GM18517 (cell line): Measurements from ENCODE around the gene TOMM6.

Experiments used
- ATAC-seq: cut with Tn5 transposase; IDR thresholded peaks from one replicate; pipeline ENCODE4 v1.9.1; 2021; ENCODE audit warnings: mild to moderate bottlenecking, moderate library complexity; ENCODE audit not compliant: unreplicated experiment

TOMM6 gene

GRCh38 chr6:41818271-41819054, 31.0 kb downstream of the TOMM6 start:
- ATAC-seq, result no peak

GRCh38 chr6:41821266-41821665, 33.8 kb downstream of the TOMM6 start:
- no peak for ATAC-seq

- ATAC-seq, result no peak
Measured at GRCh38 chr6:41822021-41822420, 34.5 kb downstream of the TOMM6 start.

- no peak for ATAC-seq
Measured at GRCh38 chr6:41823178-41823577, 35.7 kb downstream of the TOMM6 start.

- no peak for ATAC-seq
Measured at GRCh38 chr6:41824571-41825569, 37.4 kb downstream of the TOMM6 start.

GRCh38 chr6:41826343-41827022, 39.0 kb downstream of the TOMM6 start:
- no peak for ATAC-seq

GRCh38 chr6:41832263-41832662, 44.8 kb downstream of the TOMM6 start:
- ATAC-seq, result no peak

GRCh38 chr6:41836022-41836659, 48.6 kb downstream of the TOMM6 start:
- ATAC-seq, result no peak

- ATAC-seq, result no peak
Measured at GRCh38 chr6:41836660-41837052, 49.2 kb downstream of the TOMM6 start.
